Mesodermal cell (in vitro differentiated cells): ENCODE data around the gene KLK6. TPM values are rescaled to one million over a fixed set of nuclear protein-coding genes. Genes with fewer than 3 reads are reported as not detected.

Experiments used
- H3K27ac ChIP-seq: 2 replicates; pipeline ENCODE4 v1.7.0; 2013; ENCODE audit warnings: mild to moderate bottlenecking, low read depth, low read length, moderate library complexity; ENCODE audit not compliant: severe bottlenecking
- H3K36me3 ChIP-seq: 2 replicates; pipeline ENCODE4 v1.7.1; 2013; ENCODE audit warnings: mild to moderate bottlenecking, low read length, moderate library complexity; ENCODE audit not compliant: control insufficient read depth, insufficient read depth
- H3K4me1 ChIP-seq: one replicate; pipeline ENCODE4 v1.7.1; 2013; ENCODE audit warnings: mild to moderate bottlenecking, low read length; ENCODE audit not compliant: insufficient read depth, control insufficient read depth, poor library complexity, severe bottlenecking
- H3K4me3 ChIP-seq: 2 replicates; pipeline ENCODE4 v1.7.0; 2013; ENCODE audit warnings: low read length, control low read depth, mild to moderate bottlenecking; ENCODE audit not compliant: insufficient read depth, poor library complexity, severe bottlenecking; ENCODE audit errors: extremely low read depth
- H3K9me3 ChIP-seq: 2 replicates; pipeline ENCODE4 v1.7.1; 2013; ENCODE audit warnings: mild to moderate bottlenecking, low read length, moderate library complexity; ENCODE audit not compliant: control insufficient read depth
- WGBS, 2 experiments: methylation state at CpG; one replicate each; pipeline ENCODE4 v1.1.5; 2013; ENCODE audit warnings: missing lambda C conversion rate in 2 of 2; ENCODE audit not compliant: insufficient coverage in 2 of 2; 5-methylcytosine and 5-hydroxymethylcytosine counted together
- polyA plus RNA-seq, 2 experiments: library from polyadenylated mRNA; stranded (reverse); fragments of 50-300 nt; gene quantifications; one replicate each; pipeline ENCODE4 v1.2.3, GENCODE V29; 2013

The KLK6 gene
- 3.4 TPM for polyA plus RNA-seq (2013, experiment 1 of 2)
- polyA plus RNA-seq (2013, experiment 2 of 2) = 3.3 TPM

DNA sequence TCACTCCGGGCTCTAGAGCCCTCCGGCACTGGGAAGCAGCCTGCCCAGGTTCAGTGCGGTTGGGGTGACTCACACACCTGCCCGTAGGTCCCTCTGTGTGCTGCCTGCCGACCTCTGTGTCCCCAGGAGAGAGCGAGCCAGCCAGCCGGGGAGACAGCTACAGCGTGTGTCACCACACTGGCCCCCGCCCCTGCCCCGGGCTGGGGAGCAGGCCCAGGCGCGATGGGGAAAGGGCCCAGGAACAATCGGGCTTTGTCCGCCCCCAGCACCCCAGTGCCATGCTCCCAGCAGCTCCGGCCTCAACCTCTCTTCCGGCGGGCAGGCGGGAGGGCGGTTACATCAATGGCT, at the start of gene KLK6:
Gene KLK6 (minus strand): TSS at position 179 of the 348 bp plus-strand sequence. CDS start 1,487 bp downstream, outside the sequence.
- H3K27ac ChIP-seq = no peak within 1 kb of the TSS
- no peaks in the 10 kb centered on the region for H3K36me3 ChIP-seq
- H3K4me1 ChIP-seq = peaks cover 6% of the 10 kb centered on the region
- H3K4me3 ChIP-seq = no peak within 1 kb of the TSS
- H3K9me3 ChIP-seq = no peaks in the 10 kb centered on the region
- 82 to 89% methylated on average over 17 to 19 of the region's 19 CpGs for WGBS, 2 experiments

DNA sequence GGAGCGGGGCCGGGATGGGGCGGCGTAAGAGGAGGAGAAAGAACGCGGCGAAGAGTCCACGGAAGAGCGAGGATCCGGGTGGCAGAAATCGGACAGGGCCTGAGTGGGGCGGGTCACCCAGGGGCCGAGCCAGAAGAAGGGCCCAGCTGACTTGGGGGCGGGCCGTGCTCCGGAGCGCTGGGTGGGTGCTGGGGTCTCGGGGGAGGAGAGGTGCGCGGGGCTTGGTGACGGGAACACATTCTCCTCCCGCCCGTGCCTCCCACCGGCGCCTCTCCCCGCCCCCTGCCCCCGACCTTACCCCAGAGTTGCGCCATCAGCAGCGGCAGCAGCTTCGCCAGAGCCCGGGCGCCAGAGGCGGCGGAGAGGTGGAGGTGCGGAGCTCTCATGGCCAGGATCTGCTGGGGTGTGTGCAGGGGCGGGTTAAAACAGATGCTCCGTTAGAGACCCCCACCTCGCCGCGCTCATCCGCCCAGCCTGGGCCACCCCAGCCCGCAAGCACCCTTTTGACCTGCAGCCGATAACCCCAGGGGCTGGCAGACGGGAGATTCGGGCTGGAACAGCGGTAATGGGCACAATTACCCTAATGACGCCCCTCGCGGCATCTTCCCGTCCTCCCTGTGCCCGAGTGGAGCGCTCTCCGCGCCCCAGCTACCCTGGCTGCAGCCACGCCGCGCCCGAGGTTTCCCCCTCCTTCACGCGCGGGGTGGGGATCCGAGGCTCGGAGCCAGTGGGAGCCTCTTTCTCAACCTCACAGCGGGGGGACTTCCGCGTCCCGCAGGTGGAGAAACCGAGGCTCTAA, 49.6 kb upstream of the KLK6 start:
- Histone ChIP-seq H3K4me1 (no peaks in the 10 kb centered on the region), H3K36me3 (no peaks in the 10 kb centered on the region), H3K4me3 (peak overlapping the region; percentile 24), H3K9me3 (no peaks in the 10 kb centered on the region), H3K27ac (no peak overlapping the region)
- 2 to 3% methylated on average over 50 to 52 of the region's 68 CpGs for WGBS, 2 experiments

DNA sequence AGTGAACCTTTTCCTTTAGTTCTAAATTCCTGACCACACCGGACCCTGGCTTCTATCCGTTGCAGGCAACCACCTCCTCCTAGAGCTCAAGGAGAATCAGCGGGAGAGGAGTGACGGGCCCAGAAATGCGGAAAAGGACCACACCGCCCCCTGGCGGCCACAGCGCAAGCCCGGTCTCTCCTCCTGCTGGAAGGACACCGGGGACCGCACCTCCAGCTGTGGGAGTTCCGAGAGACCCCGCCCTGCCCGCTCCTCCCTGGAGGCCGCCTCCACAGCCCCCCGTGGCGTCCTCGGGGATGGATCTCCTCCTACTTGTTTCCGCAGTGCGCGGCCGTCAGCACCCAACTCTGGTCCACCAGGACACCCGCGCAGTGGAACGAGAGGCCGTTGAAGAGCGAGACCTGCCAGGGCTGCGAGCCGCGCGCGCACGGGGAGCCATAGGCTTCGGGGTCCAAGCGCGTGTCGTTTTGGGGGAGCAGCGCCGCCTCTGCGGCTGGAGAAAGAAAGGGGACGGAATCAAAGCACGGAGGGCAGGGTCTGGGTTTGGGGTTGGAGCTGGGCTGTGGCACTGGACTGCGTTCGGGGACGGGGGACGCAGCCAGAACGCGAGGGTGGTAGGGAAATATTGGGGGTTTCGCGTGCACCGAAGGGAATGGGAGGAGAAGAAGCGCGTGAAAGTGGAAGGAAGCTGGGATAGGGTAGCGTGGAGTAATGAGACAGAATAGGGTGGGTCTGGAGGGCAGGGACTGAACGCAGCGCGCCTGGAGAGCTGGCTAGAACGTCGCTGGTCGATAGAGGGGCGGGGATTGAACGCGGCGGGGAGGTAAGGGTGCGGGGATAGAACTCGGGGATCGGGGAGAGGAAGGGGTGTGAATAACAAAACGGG, 47.6 kb upstream of the KLK6 start:
- Histone ChIP-seq H3K27ac (no peak overlapping the region), H3K36me3 (no peaks in the 10 kb centered on the region), H3K9me3 (no peaks in the 10 kb centered on the region), H3K4me1 (no peaks in the 10 kb centered on the region), H3K4me3 (peak overlapping the region; percentile 38)
- 1% methylated on average over 50 to 66 of the region's 68 CpGs for WGBS, 2 experiments

DNA sequence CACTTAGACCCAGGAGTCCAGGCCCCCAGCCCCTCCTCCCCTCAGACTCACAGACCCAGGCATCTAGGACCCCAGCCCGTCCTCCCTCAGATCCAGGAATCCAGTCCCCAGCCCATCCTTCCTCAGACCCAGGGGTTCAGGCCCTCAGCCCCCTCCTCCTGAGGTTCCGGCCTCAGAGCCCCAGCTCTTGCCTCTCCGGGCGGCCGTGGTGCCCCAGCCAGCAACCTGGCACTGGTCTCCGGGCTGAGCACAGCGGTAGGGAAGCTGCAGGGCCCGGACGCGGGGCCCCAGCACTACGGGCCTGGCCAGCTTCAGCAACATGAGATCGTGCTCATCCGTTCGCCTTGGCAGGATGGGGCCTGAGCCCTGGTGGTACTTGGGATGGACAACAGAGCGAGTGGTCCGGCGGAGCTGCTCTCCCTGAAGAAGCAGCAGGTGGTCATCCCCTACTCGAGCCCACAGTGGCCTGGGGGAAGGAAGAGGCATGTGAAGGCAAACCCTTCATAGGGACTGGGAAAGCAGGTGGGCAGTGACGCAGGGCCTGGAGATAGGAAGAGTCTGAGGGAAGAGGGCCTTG, 46.4 kb upstream of the KLK6 start:
- WGBS, 2 experiments = 87 to 89% methylated on average over 17 to 18 of the region's 19 CpGs
- Histone ChIP-seq H3K9me3 (no peaks in the 10 kb centered on the region), H3K36me3 (no peaks in the 10 kb centered on the region), H3K4me1 (no peaks in the 10 kb centered on the region), H3K27ac (no peak overlapping the region), H3K4me3 (no peak overlapping the region)

DNA sequence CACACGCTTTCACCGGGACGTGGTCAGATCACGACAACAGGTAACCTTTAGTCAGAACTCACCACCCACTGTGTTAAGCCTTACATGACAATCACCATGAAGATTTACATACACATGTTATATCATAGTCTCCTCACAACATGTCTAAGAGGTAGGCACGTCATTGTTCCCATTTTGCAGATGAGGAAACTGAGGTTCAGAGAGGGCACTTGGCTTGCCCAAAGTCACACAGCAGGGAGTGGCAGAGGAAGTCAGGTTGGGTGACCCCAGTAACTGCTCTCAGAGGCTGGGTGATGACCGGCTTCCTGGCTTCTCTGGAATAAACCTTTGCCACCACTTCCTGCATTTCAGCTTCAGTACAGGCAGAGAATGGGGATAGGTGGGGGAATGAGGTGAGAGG, 44.9 kb upstream of the KLK6 start:
- WGBS, 2 experiments = 81 to 86% methylated on average over 5 to 6 of the region's 6 CpGs
- Histone ChIP-seq H3K4me1 (no peaks in the 10 kb centered on the region), H3K4me3 (no peak overlapping the region), H3K36me3 (no peaks in the 10 kb centered on the region), H3K9me3 (no peaks in the 10 kb centered on the region), H3K27ac (no peak overlapping the region)

DNA sequence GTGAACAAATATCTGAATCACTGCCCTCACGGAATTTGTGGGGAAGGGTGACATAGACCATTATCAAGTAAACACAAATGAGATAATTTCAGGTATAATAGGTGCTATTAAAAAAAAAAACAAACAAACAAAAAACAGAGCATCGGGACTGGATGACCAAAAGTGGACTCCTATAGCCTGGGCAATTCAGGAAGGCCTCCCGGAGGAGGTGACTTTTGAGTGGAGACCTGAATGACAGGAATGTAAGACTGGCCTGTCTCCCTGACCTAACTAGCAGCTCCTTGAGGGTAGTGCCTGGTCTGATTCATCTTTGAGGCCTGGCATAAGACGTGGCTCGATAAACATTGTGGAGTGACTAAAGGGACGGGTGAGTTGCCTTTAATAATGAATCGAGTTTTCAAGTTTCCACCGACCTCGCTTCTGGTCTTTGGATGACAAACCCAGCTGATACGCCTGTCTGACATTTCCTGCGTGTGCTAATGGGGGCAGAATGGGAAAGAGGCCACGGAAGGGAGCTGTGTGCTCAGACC, 43.3 kb upstream of the KLK6 start:
- Histone ChIP-seq H3K9me3 (no peaks in the 10 kb centered on the region), H3K4me1 (no peaks in the 10 kb centered on the region), H3K36me3 (no peaks in the 10 kb centered on the region), H3K4me3 (no peak overlapping the region), H3K27ac (no peak overlapping the region)
- WGBS, 2 experiments = 83 to 88% methylated on average over 10 to 11 of the region's 12 CpGs

DNA sequence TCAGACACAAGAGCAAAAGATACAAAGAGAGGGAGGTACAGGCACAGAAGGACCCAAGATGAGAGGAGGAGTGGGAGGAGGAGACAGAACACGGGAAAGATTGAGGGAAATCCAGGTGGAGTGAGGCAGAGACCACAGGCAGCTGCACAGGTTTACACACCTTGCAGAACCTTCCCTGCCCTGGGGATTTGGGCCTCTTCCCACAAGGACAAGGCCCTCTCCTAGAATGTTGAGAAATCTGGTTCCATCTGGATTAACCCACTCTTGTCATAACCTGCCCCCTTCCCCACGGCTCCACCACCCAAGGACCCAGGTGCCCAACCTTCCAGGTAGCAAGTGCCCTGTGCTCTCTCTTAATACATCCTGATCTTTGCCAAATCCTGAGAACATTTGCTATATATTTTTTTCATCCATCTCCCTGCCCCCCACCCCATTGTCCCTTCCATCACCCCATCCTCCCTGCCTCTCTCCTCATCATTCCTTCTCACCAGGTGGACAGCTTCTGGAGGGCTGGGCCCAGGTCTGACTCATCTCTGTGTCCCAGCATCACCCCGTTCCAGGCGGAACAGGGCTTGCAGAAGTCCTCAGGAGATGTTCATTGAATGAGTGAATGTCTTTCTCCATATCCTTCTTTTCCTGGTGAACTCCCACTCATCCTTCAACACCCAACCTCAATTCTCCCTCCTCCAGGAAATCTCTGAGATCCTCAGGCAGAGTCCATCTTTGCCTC, 40.8 kb upstream of the KLK6 start:
- H3K4me3 ChIP-seq = no peak overlapping the region
- no peaks in the 10 kb centered on the region for H3K9me3 ChIP-seq
- 72 to 77% methylated on average over 2 of the region's 4 CpGs for WGBS, 2 experiments
- H3K4me1 ChIP-seq = no peaks in the 10 kb centered on the region
- H3K27ac ChIP-seq = no peak overlapping the region
- no peaks in the 10 kb centered on the region for H3K36me3 ChIP-seq

DNA sequence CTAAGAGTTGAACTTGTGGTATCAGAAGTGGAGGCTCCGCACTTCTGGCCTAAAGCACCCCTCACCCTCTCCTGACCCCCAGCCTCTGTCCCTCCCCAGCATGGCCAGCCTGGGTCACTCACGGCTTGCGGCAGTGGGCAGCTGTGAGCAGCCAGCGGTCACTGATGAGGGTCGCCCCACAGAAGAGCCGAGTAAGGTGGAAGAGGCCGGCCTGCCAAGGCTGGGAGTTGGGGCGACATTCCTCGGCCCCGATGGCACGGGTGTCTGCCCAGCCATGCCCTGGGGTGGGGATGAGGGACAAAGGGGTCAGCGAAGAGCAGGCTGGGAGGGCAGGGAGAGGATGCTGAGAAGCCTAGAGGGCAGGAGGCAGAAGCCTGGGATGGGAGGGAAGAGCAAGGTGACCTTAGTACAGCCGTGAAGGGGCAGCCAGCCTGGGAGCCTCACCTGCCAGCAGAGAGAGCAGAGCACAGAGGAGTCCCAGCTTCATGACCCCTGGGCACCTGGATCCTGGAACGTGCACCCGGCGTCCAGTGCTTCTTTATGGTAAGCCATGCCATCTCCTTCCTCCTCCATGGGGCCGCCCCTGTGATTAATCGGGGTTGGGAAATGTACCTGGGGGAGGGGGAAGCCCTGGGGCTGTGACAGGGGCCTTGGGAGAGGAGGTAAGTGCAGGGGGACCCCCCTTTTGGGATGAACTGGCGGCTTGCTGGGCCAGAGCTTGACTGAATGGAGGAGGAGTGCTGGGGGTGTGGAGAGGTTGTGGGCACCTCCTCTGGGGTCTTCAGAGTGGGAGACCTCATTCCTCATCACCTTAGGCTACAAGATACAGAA, 39.9 kb upstream of the KLK6 start:
- no peaks in the 10 kb centered on the region for H3K9me3 ChIP-seq
- H3K36me3 ChIP-seq = no peaks in the 10 kb centered on the region
- H3K27ac ChIP-seq = no peak overlapping the region
- 76 to 85% methylated on average over 6 to 12 of the region's 19 CpGs for WGBS, 2 experiments
- H3K4me3 ChIP-seq = no peak overlapping the region
- no peaks in the 10 kb centered on the region for H3K4me1 ChIP-seq

DNA sequence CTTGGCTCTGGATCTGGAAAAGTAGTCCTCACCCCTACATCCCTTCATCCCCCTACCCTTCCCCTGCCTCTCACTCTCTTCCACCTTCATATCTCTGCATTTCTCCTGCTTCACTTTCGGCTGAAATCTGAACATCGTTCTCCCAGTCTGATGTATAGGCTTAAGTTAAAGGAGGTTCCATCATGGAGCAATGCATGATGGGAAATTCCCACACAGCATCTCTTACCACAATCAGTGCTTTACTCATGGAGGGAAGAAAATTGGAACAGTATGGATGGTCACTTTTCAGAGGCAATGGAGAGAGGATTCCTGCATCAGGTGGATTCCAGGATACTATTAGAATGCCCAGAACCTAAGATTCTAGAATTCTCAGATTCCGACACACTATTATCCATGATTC, 38.1 kb upstream of the KLK6 start:
- no peaks in the 10 kb centered on the region for H3K4me1 ChIP-seq
- H3K36me3 ChIP-seq = no peaks in the 10 kb centered on the region
- no peak overlapping the region for H3K4me3 ChIP-seq
- H3K27ac ChIP-seq = no peak overlapping the region
- 100% methylated on average over 1 of the region's 3 CpGs; no CpG with 5 or more reads in 1 of the 2 experiments for WGBS, 2 experiments
- H3K9me3 ChIP-seq = no peaks in the 10 kb centered on the region
